ENCODE measurements around the gene NPC2.

NPC2 gene

GRCh38 chr14:74531467-74531866, 38.4 kb upstream of the NPC2 start:
- DNase-seq (ENCODE audit: insufficient read length, low spot score), result no peak
- TF ChIP-seq POLR2A (IDR thresholded peaks at IDR 0.05; ENCODE audit: low read depth, low read length) (no peak), POLR2AphosphoS5 (IDR thresholded peaks at IDR 0.05; ENCODE audit: low read depth, low read length) (no peak), TAF1 (IDR thresholded peaks at IDR 0.05; ENCODE audit: low read depth, low read length) (no peak), SPI1 (IDR thresholded peaks at IDR 0.05; ENCODE audit: low read depth, low read length) (no peak), PAX5 (IDR thresholded peaks at IDR 0.05; ENCODE audit: insufficient read depth, low read length, severe bottlenecking) (no peak), POU2F2 (IDR thresholded peaks at IDR 0.05; ENCODE audit: low read depth, low read length) (no peak)
- FAIRE-seq, result no peak

DNA sequence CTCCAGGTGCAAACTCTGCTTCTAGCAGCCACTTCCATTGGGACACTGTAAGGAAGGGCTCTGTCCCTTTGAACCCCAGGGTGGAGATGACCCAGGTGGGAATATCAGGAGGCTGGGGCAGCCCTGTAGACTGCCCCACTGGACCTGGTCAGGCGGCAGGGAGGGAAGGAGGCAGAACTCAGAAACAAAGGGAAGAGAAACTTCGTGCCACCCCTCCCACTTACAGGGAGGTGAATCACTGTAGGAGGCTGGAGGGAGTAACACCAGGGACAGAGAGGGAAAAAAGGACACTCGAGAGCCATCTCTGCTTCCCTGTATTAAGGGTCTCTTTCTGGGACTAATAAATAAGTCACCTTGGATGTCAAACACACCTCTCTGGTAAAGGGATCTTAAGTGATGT, 37.9 kb upstream of the NPC2 start:
- TF ChIP-seq POLR2A (IDR thresholded peaks at IDR 0.05; ENCODE audit: low read depth, low read length) (no peak), SPI1 (IDR thresholded peaks at IDR 0.05; ENCODE audit: low read depth, low read length) (no peak), PAX5 (IDR thresholded peaks at IDR 0.05; ENCODE audit: insufficient read depth, low read length, severe bottlenecking) (no peak), TAF1 (IDR thresholded peaks at IDR 0.05; ENCODE audit: low read depth, low read length) (no peak)
- DNase-seq (ENCODE audit: insufficient read length, low spot score), result no peak
- FAIRE-seq, result no peak

DNA sequence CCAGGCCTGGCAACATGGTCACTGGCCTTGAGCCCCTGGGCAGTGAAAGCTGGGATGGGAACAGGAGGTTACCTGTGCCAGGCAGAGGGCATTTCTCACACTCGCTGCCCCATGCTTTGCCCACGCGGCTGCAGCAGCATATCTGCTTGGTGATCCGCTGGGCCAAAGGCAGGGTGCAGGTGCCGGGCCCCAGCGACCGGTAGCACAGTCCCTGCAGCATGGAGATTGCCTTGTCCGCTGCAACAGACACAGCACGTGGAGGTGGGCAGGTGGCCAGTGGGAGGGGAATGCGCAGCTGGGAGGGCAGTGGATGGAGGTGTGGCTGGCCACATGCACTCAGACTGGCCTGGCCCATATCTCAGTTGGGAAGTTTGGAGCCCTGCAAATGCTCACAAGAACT, 35.8 kb upstream of the NPC2 start:
- TF ChIP-seq POLR2A (IDR thresholded peaks at IDR 0.05; ENCODE audit: low read depth, low read length) (no peak), POU2F2 (IDR thresholded peaks at IDR 0.05; ENCODE audit: low read depth, low read length) (no peak), PAX5 (IDR thresholded peaks at IDR 0.05; ENCODE audit: insufficient read depth, low read length, severe bottlenecking) (no peak), POLR2AphosphoS5 (IDR thresholded peaks at IDR 0.05; ENCODE audit: low read depth, low read length) (no peak)
- DNase-seq (ENCODE audit: insufficient read length, low spot score), result no peak
- FAIRE-seq, result no peak

- no peak for TF ChIP-seq SPI1 (IDR thresholded peaks at IDR 0.05; ENCODE audit: low read depth, low read length)
- no peak for TF ChIP-seq POU2F2 (IDR thresholded peaks at IDR 0.05; ENCODE audit: low read depth, low read length)
- TF ChIP-seq POLR2A (IDR thresholded peaks at IDR 0.05; ENCODE audit: low read depth, low read length), result no peak
- no peak for TF ChIP-seq PAX5 (IDR thresholded peaks at IDR 0.05; ENCODE audit: insufficient read depth, low read length, severe bottlenecking)
- TF ChIP-seq POLR2AphosphoS5 (IDR thresholded peaks at IDR 0.05; ENCODE audit: low read depth, low read length), result no peak
- TF ChIP-seq TAF1 (IDR thresholded peaks at IDR 0.05; ENCODE audit: low read depth, low read length), result no peak
- DNase-seq (ENCODE audit: insufficient read length, low spot score) (no peak), FAIRE-seq (no peak)
Observed at GRCh38 chr14:74528406-74528805, 35.3 kb upstream of the NPC2 start.

GRCh38 chr14:74527736-74528280, 34.7 kb upstream of the NPC2 start:
- FAIRE-seq (no peak), DNase-seq (ENCODE audit: insufficient read length, low spot score) (no peak)
- TF ChIP-seq POU2F2 (IDR thresholded peaks at IDR 0.05; ENCODE audit: low read depth, low read length) (no peak), POLR2A (IDR thresholded peaks at IDR 0.05; ENCODE audit: low read depth, low read length) (no peak), SPI1 (IDR thresholded peaks at IDR 0.05; ENCODE audit: low read depth, low read length) (no peak), POLR2AphosphoS5 (IDR thresholded peaks at IDR 0.05; ENCODE audit: low read depth, low read length) (no peak), PAX5 (IDR thresholded peaks at IDR 0.05; ENCODE audit: insufficient read depth, low read length, severe bottlenecking) (no peak), TAF1 (IDR thresholded peaks at IDR 0.05; ENCODE audit: low read depth, low read length) (no peak)

GRCh38 chr14:74526854-74527585, 33.9 kb upstream of the NPC2 start:
- DNase-seq (ENCODE audit: insufficient read length, low spot score), result no peak
- no peak for FAIRE-seq
- TF ChIP-seq POU2F2 (IDR thresholded peaks at IDR 0.05; ENCODE audit: low read depth, low read length) (no peak), POLR2AphosphoS5 (IDR thresholded peaks at IDR 0.05; ENCODE audit: low read depth, low read length) (no peak), TAF1 (IDR thresholded peaks at IDR 0.05; ENCODE audit: low read depth, low read length) (no peak), PAX5 (IDR thresholded peaks at IDR 0.05; ENCODE audit: insufficient read depth, low read length, severe bottlenecking) (no peak), POLR2A (IDR thresholded peaks at IDR 0.05; ENCODE audit: low read depth, low read length) (no peak), SPI1 (IDR thresholded peaks at IDR 0.05; ENCODE audit: low read depth, low read length) (no peak)

GRCh38 chr14:74525361-74525851, 32.3 kb upstream of the NPC2 start:
- TF ChIP-seq POLR2A (IDR thresholded peaks at IDR 0.05; ENCODE audit: low read depth, low read length) (no peak), SPI1 (IDR thresholded peaks at IDR 0.05; ENCODE audit: low read depth, low read length) (peak; percentile 48), PAX5 (IDR thresholded peaks at IDR 0.05; ENCODE audit: insufficient read depth, low read length, severe bottlenecking) (no peak), POU2F2 (IDR thresholded peaks at IDR 0.05; ENCODE audit: low read depth, low read length) (no peak), TAF1 (IDR thresholded peaks at IDR 0.05; ENCODE audit: low read depth, low read length) (no peak)
- peak; percentile 35 for FAIRE-seq
- no peak for DNase-seq (ENCODE audit: insufficient read length, low spot score)

DNA sequence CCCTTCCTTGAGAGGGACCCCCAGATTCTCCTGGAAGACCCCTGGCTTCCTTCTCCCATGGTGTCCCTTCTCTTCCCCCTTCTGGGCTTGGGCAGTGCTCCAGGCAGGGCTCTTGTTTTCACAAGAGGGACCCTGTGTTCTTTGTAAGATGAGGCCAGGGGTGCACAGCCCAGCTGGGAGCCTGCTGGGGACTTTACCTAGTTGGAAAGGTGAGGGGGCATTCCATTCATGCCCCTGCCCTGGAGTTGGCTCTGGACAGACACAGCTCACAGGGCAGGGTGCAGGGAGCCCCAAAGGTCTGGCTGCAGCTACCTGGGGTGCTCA, 31.7 kb upstream of the NPC2 start:
- DNase-seq (ENCODE audit: insufficient read length, low spot score) (no peak), FAIRE-seq (no peak)
- no peak for TF ChIP-seq POLR2AphosphoS5 (IDR thresholded peaks at IDR 0.05; ENCODE audit: low read depth, low read length)
- TF ChIP-seq POU2F2 (IDR thresholded peaks at IDR 0.05; ENCODE audit: low read depth, low read length), result no peak
- TF ChIP-seq PAX5 (IDR thresholded peaks at IDR 0.05; ENCODE audit: insufficient read depth, low read length, severe bottlenecking), result no peak
- TF ChIP-seq SPI1 (IDR thresholded peaks at IDR 0.05; ENCODE audit: low read depth, low read length), result no peak
- TF ChIP-seq TAF1 (IDR thresholded peaks at IDR 0.05; ENCODE audit: low read depth, low read length), result no peak
- no peak for TF ChIP-seq POLR2A (IDR thresholded peaks at IDR 0.05; ENCODE audit: low read depth, low read length)

- FAIRE-seq (no peak), DNase-seq (ENCODE audit: insufficient read length, low spot score) (no peak)
- TF ChIP-seq POLR2AphosphoS5 (IDR thresholded peaks at IDR 0.05; ENCODE audit: low read depth, low read length) (no peak), POLR2A (IDR thresholded peaks at IDR 0.05; ENCODE audit: low read depth, low read length) (no peak), SPI1 (IDR thresholded peaks at IDR 0.05; ENCODE audit: low read depth, low read length) (no peak), PAX5 (IDR thresholded peaks at IDR 0.05; ENCODE audit: insufficient read depth, low read length, severe bottlenecking) (no peak), TAF1 (IDR thresholded peaks at IDR 0.05; ENCODE audit: low read depth, low read length) (no peak), POU2F2 (IDR thresholded peaks at IDR 0.05; ENCODE audit: low read depth, low read length) (no peak)
Observed at GRCh38 chr14:74524076-74524811, 31.1 kb upstream of the NPC2 start.
